Thoracic aorta (tissue), 2 donors: Measurements from ENCODE around the gene KCNK2. TPM values are rescaled to one million over a fixed set of nuclear protein-coding genes. Genes with fewer than 3 reads are reported as not detected.

Experiments used
- ATAC-seq: fragments of 150-250 bp; one replicate; pipeline ENCODE4 v1.8.0; 2017; ENCODE audit warnings: low read depth; ENCODE audit not compliant: insufficient number of reproducible peaks, low FRiP score
- DNase-seq: peaks from one replicate; pipeline ENCODE4 v3.0.0-alpha.2; 2020; ENCODE audit warnings: low spot score
- H3K27ac ChIP-seq, 2 donors: fragments of 200-600 bp; sonication (generic); 1 replicate in 1 of 2; 2 replicates in 1 of 2; pipeline ENCODE4 v1.5.1; 2016; ENCODE audit warnings: mild to moderate bottlenecking in 2 of 2, moderate library complexity in 2 of 2
- H3K27me3 ChIP-seq: fragments of 200-600 bp; sonication (generic); replicated peaks from 2 replicates; pipeline ENCODE4 v1.6.0; 2016; ENCODE audit warnings: mild to moderate bottlenecking; ENCODE audit not compliant: insufficient read depth
- H3K36me3 ChIP-seq: fragments of 200-600 bp; sonication (generic); one replicate; pipeline ENCODE4 v1.5.1; 2016
- H3K4me1 ChIP-seq, 2 donors: fragments of 200-600 bp; sonication (generic); 1 replicate in 1 of 2; 2 replicates in 1 of 2; pipeline versions ENCODE4 v1.5.1 to v1.6.0; 2016; ENCODE audit warnings: low read depth in 2 of 2, mild to moderate bottlenecking in 1 of 2; ENCODE audit not compliant: control insufficient read depth in 1 of 2
- H3K4me3 ChIP-seq: fragments of 200-600 bp; sonication (generic); 2 replicates; pipeline ENCODE4 v1.5.1; 2016; ENCODE audit warnings: mild to moderate bottlenecking
- H3K9me3 ChIP-seq: fragments of 200-600 bp; sonication (generic); 2 replicates; pipeline ENCODE4 v1.5.1; 2016
- CTCF ChIP-seq: fragments of 200-600 bp; sonication (generic); IDR thresholded peaks from one replicate; pipeline ENCODE4 v1.5.1; 2019; ENCODE audit warnings: antibody characterized with exemption
- total RNA-seq, 2 donors: library from RNA; depleted of rRNA; stranded (reverse); fragments of >200 nt; gene quantifications; one replicate each; pipeline versions ENCODE4 v1.1.0 to v1.2.3, GENCODE V29; 2016

Gene KCNK2
- total RNA-seq, 2 donors from 2014 or later = 0.28 to 1.8 TPM

GRCh38 chr1:215241451-215241850 is 158.9 kb downstream of the KCNK2 start:
- H3K9me3 ChIP-seq = no peaks in the 10 kb centered on the region
- H3K4me1 ChIP-seq = no peaks in the 10 kb centered on the region
- no peak overlapping the region for H3K4me3 ChIP-seq
- H3K27ac ChIP-seq = no peak overlapping the region
- DNase-seq = no peak
- H3K27me3 ChIP-seq = no peaks in the 10 kb centered on the region
- no peak for TF ChIP-seq CTCF
- no peaks in the 10 kb centered on the region for H3K36me3 ChIP-seq
- ATAC-seq = no peak

- H3K4me1 ChIP-seq = no peaks in the 10 kb centered on the region
- no peak overlapping the region for H3K4me3 ChIP-seq
- DNase-seq (no peak), ATAC-seq (no peak)
- no peak overlapping the region for H3K27ac ChIP-seq
- H3K9me3 ChIP-seq = no peaks in the 10 kb centered on the region
- no peaks in the 10 kb centered on the region for H3K27me3 ChIP-seq
- H3K36me3 ChIP-seq = no peaks in the 10 kb centered on the region
- no peak for TF ChIP-seq CTCF
Measured at GRCh38 chr1:215243345-215244054, 161.0 kb downstream of the KCNK2 start.

GRCh38 chr1:215250913-215251312 is 168.4 kb downstream of the KCNK2 start:
- no peaks in the 10 kb centered on the region for H3K27me3 ChIP-seq
- DNase-seq (no peak), ATAC-seq (no peak)
- no peak overlapping the region for H3K27ac ChIP-seq
- H3K4me3 ChIP-seq = no peak overlapping the region
- no peaks in the 10 kb centered on the region for H3K4me1 ChIP-seq
- H3K9me3 ChIP-seq = no peaks in the 10 kb centered on the region
- H3K36me3 ChIP-seq = no peaks in the 10 kb centered on the region
- TF ChIP-seq CTCF = no peak

- Histone ChIP-seq H3K27me3 (no peaks in the 10 kb centered on the region), H3K27ac (no peak overlapping the region), H3K9me3 (no peaks in the 10 kb centered on the region), H3K36me3 (no peaks in the 10 kb centered on the region), H3K4me3 (no peak overlapping the region), H3K4me1 (no peaks in the 10 kb centered on the region)
- ATAC-seq (no peak), DNase-seq (no peak)
- TF ChIP-seq CTCF = no peak
Measured at GRCh38 chr1:215251428-215251827, 168.9 kb downstream of the KCNK2 start.

- H3K27ac ChIP-seq = no peak overlapping the region
- ATAC-seq (no peak), DNase-seq (no peak)
- no peaks in the 10 kb centered on the region for H3K36me3 ChIP-seq
- TF ChIP-seq CTCF = no peak
- H3K4me1 ChIP-seq = no peaks in the 10 kb centered on the region
- no peaks in the 10 kb centered on the region for H3K9me3 ChIP-seq
- H3K27me3 ChIP-seq = no peaks in the 10 kb centered on the region
- H3K4me3 ChIP-seq = no peak overlapping the region
Measured at GRCh38 chr1:215252164-215252563, 169.6 kb downstream of the KCNK2 start.
